ENCODE measurements around the gene PKP4. TPM values are rescaled to one million over a fixed set of nuclear protein-coding genes. Genes with fewer than 3 reads are reported as not detected.

Gene PKP4
- total RNA-seq, 1 experiment from 2014 or later: 9.3 TPM

GRCh38 chr2:158486150-158486969 lies 29.6 kb downstream of the PKP4 start:
- Histone ChIP-seq H3K36me3 (no peaks in the 10 kb centered on the region), H3K9me3 (no peaks in the 10 kb centered on the region), H3K4me3 (no peak overlapping the region), H3K27me3 (no peaks in the 10 kb centered on the region)
- no peak for DNase-seq

GRCh38 chr2:158486970-158487325 lies 30.2 kb downstream of the PKP4 start:
- no peaks in the 10 kb centered on the region for H3K36me3 ChIP-seq
- peak; percentile 28 for DNase-seq
- no peaks in the 10 kb centered on the region for H3K27me3 ChIP-seq
- H3K9me3 ChIP-seq: no peaks in the 10 kb centered on the region
- H3K4me3 ChIP-seq: no peak overlapping the region

GRCh38 chr2:158487419-158487818 lies 30.7 kb downstream of the PKP4 start:
- Histone ChIP-seq H3K27me3 (no peaks in the 10 kb centered on the region), H3K36me3 (no peaks in the 10 kb centered on the region), H3K4me3 (no peak overlapping the region), H3K9me3 (no peaks in the 10 kb centered on the region)
- peak; percentile 20 for DNase-seq

GRCh38 chr2:158488442-158489216 lies 31.9 kb downstream of the PKP4 start:
- H3K36me3 ChIP-seq: no peaks in the 10 kb centered on the region
- no peak for DNase-seq
- no peak overlapping the region for H3K4me3 ChIP-seq
- no peaks in the 10 kb centered on the region for H3K27me3 ChIP-seq
- no peaks in the 10 kb centered on the region for H3K9me3 ChIP-seq

GRCh38 chr2:158489366-158490112 lies 32.8 kb downstream of the PKP4 start:
- DNase-seq: no peak
- Histone ChIP-seq H3K27me3 (no peaks in the 10 kb centered on the region), H3K36me3 (no peaks in the 10 kb centered on the region), H3K9me3 (no peaks in the 10 kb centered on the region), H3K4me3 (no peak overlapping the region)

- no peaks in the 10 kb centered on the region for H3K36me3 ChIP-seq
These were observed 34.3 kb downstream of the PKP4 start for GRCh38 chr2:158491072-158491471.

GRCh38 chr2:158493458-158493857 lies 36.7 kb downstream of the PKP4 start:
- H3K4me3 ChIP-seq: no peak overlapping the region
- no peaks in the 10 kb centered on the region for H3K27me3 ChIP-seq
- DNase-seq: no peak
- H3K36me3 ChIP-seq: no peaks in the 10 kb centered on the region
- no peaks in the 10 kb centered on the region for H3K9me3 ChIP-seq

More at GRCh38 chr2:158491072-158491471, 34.3 kb downstream of the PKP4 start:
- Histone ChIP-seq H3K27me3 (no peaks in the 10 kb centered on the region), H3K4me3 (no peak overlapping the region), H3K9me3 (no peaks in the 10 kb centered on the region)
- no peak for DNase-seq

- no peak for DNase-seq
These were observed 38.4 kb downstream of the PKP4 start for GRCh38 chr2:158495175-158495574.

GRCh38 chr2:158496986-158497385 lies 40.2 kb downstream of the PKP4 start:
- no peak overlapping the region for H3K4me3 ChIP-seq
- no peak for DNase-seq
- H3K36me3 ChIP-seq: no peaks in the 10 kb centered on the region
- H3K9me3 ChIP-seq: no peaks in the 10 kb centered on the region
- H3K27me3 ChIP-seq: no peaks in the 10 kb centered on the region

More at GRCh38 chr2:158495175-158495574, 38.4 kb downstream of the PKP4 start:
- no peaks in the 10 kb centered on the region for H3K9me3 ChIP-seq
- H3K4me3 ChIP-seq: no peak overlapping the region
- no peaks in the 10 kb centered on the region for H3K27me3 ChIP-seq
- no peaks in the 10 kb centered on the region for H3K36me3 ChIP-seq

- Histone ChIP-seq H3K27me3 (no peaks in the 10 kb centered on the region), H3K9me3 (no peaks in the 10 kb centered on the region), H3K36me3 (no peaks in the 10 kb centered on the region), H3K4me3 (no peak overlapping the region)
- no peak for DNase-seq
These were observed 40.7 kb downstream of the PKP4 start for GRCh38 chr2:158497486-158497885.

- Histone ChIP-seq H3K4me3 (no peak overlapping the region), H3K36me3 (no peaks in the 10 kb centered on the region), H3K27me3 (no peaks in the 10 kb centered on the region), H3K9me3 (no peaks in the 10 kb centered on the region)
- DNase-seq: no peak
These were observed 41.4 kb downstream of the PKP4 start for GRCh38 chr2:158498043-158498748.

- no peak for DNase-seq
- Histone ChIP-seq H3K27me3 (no peaks in the 10 kb centered on the region), H3K9me3 (no peaks in the 10 kb centered on the region), H3K36me3 (no peaks in the 10 kb centered on the region), H3K4me3 (no peak overlapping the region)
These were observed 42.0 kb downstream of the PKP4 start for GRCh38 chr2:158498749-158499136.

GRCh38 chr2:158499383-158499782 lies 42.6 kb downstream of the PKP4 start:
- no peaks in the 10 kb centered on the region for H3K27me3 ChIP-seq
- H3K36me3 ChIP-seq: no peaks in the 10 kb centered on the region
- H3K4me3 ChIP-seq: no peak overlapping the region
- no peaks in the 10 kb centered on the region for H3K9me3 ChIP-seq
- DNase-seq: no peak

- H3K9me3 ChIP-seq: no peaks in the 10 kb centered on the region
- H3K4me3 ChIP-seq: no peak overlapping the region
- DNase-seq: no peak
- H3K27me3 ChIP-seq: no peaks in the 10 kb centered on the region
- H3K36me3 ChIP-seq: no peaks in the 10 kb centered on the region
These were observed 43.6 kb downstream of the PKP4 start for GRCh38 chr2:158500333-158500732.

- H3K27me3 ChIP-seq: no peaks in the 10 kb centered on the region
- peak; percentile 11 for DNase-seq
- no peak overlapping the region for H3K4me3 ChIP-seq
- no peaks in the 10 kb centered on the region for H3K36me3 ChIP-seq
- H3K9me3 ChIP-seq: no peaks in the 10 kb centered on the region
These were observed 44.5 kb downstream of the PKP4 start for GRCh38 chr2:158501301-158501700.

GRCh38 chr2:158502974-158503373 lies 46.2 kb downstream of the PKP4 start:
- H3K27me3 ChIP-seq: no peaks in the 10 kb centered on the region
- no peaks in the 10 kb centered on the region for H3K36me3 ChIP-seq
- DNase-seq: no peak

GRCh38 chr2:158504088-158504487 lies 47.3 kb downstream of the PKP4 start:
- Histone ChIP-seq H3K4me3 (no peak overlapping the region), H3K36me3 (no peaks in the 10 kb centered on the region)
- DNase-seq: no peak

More at GRCh38 chr2:158502974-158503373, 46.2 kb downstream of the PKP4 start:
- no peak overlapping the region for H3K4me3 ChIP-seq
- H3K9me3 ChIP-seq: no peaks in the 10 kb centered on the region

More at GRCh38 chr2:158504088-158504487, 47.3 kb downstream of the PKP4 start:
- Histone ChIP-seq H3K9me3 (no peaks in the 10 kb centered on the region), H3K27me3 (no peaks in the 10 kb centered on the region)

Data from MG63 (cell line).